AG08396 (cell line): ENCODE data around the gene TEDC1.

Experiments
- DNase-seq: peaks from one replicate; pipeline ENCODE4 v3.0.0; 2012; ENCODE audit warnings: low spot score, mixed read lengths

Gene TEDC1

DNA sequence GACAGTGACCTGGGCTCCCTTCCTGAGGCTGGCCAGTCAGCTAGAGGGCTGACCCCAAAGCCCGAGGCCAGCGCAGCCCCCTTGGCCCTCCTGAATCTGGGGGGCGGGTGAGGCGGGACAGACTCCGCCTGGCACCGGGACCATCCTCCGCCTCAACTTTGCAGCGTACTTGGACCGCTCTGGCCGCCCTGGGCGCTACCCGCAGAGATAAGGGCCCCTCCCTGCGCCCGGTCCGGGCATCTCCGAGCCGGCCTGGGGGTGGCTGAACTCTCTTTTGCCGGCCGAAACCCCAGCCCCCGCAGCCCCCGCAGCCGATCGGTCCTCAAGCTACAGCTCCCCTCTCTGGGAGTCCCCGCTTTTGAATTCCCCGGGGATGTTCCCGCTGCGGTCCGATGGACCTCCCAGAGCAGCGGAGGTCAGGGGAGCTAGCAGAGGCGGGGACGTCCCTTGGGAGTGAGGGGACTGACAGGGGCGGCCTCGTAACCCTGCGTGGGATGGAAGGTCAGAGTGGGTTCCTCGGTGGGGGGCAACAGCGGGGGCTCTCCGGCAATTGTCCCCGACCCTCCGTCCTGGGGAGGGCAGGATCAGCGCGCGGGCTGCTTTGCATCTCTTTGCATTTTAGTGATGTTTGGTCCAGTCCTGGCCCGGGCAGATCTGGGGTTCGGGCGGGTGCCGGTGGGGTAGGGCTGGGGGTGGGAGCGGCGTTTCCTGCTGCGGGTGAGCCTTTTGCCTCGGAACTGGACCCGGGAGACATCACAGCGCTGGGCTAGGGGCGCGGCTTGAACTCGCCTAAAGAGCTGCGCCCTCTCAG lies 4.7 kb upstream of the TEDC1 start, which contains the start of gene CRIP1:
CRIP1 (plus strand) TSS at position 724 of the 811 bp plus-strand sequence. CDS start 374 bp downstream, outside the sequence.
- DNase-seq = no peak

GRCh38 chr14:105486974-105487448 lies 4.0 kb upstream of the TEDC1 start:
- DNase-seq = no peak

DNA sequence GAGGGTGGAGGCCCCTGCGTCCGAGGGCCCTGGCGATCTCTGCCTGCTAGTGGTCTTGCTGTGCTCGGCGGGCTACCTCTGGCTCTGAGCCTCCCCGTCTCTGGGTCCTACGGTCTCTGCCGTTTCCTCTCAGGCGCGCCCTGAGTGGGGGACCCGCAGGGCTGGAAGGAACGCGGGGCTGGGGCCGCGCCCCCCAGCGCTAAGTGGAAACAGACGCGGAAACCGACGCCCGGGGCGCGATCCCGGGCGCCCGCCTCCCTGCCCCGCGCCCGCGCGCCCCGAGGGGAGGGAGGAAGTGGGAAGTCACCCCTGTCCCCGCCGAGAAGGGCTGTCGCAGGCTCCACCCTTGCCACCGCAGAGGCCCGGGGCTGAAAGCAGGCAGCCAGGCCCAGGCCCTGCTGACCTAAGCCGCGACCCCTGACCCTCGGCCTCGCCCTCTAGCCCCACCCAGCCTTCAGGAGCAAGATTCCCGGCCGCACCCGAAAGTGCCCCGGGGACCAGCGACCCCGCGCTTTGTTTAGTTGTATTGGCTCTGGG lies 3.5 kb upstream of the TEDC1 start:
- no peak for DNase-seq

- DNase-seq = no peak
These were observed 2.9 kb upstream of the TEDC1 start for GRCh38 chr14:105487986-105488777.

GRCh38 chr14:105488781-105489541 lies 2.1 kb upstream of the TEDC1 start:
- DNase-seq = no peak

- peak; percentile 78 for DNase-seq
These were observed 1.3 kb upstream of the TEDC1 start for GRCh38 chr14:105489542-105490266.

GRCh38 chr14:105490267-105490571 lies 827 bp upstream of the TEDC1 start:
- DNase-seq = no peak

- peak; percentile 86 for DNase-seq
These were observed 424 bp downstream of the TEDC1 start for GRCh38 chr14:105491366-105491973.

GRCh38 chr14:105492031-105492970 lies 1.3 kb downstream of the TEDC1 start:
- DNase-seq = no peak

- DNase-seq = no peak
These were observed 2.2 kb downstream of the TEDC1 start for GRCh38 chr14:105492971-105493871.

DNA sequence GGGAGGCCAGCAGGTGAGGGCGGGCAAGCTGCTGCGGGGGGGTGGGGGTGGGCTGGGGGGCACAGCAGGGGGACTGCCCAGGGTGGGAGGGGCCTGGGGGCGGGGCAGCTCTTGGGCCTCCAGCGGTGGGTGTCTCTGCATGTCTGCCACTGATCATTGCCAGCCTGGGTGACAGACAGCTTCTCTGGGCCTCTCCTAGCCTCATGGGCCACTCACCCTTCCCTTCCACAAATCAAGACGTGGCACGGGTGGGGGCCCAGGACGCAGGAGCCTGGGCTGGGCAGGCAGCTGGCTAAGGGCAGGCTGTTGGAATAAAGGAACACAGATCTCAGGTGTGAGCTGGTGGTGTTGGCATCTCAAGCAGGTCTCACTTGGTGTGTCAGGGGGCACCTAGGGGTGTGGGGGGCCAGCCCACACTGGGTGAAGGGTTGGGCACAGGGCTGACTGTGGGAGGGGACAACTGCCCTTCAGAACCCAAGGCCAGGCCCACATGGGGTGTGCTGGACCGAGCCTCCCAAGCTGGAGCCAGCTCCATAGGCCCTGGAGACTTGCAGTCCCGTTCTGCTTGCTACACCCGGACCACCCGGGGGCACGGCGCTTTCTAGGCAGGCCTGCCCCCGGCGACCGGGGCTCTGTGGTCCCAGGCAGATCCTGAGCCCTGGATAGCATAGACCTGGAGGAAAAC lies 3.0 kb downstream of the TEDC1 start:
- DNase-seq = no peak

DNA sequence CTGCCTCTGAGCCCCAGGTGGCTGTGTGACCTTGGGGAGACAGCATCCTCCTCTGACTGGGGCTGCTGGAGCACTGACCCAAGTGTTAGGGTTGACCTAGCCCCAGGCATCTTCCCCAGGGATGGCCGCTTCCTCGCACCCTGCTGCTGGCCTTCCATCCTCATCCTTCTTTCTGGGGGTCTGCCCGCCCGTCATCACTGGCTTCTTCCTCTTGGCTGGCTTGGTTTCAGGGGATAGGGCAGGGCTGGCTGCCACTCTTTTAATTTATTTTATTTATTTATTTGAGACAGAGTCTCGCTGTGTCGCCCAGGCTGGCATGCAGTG lies 3.5 kb downstream of the TEDC1 start:
- no peak for DNase-seq

DNA sequence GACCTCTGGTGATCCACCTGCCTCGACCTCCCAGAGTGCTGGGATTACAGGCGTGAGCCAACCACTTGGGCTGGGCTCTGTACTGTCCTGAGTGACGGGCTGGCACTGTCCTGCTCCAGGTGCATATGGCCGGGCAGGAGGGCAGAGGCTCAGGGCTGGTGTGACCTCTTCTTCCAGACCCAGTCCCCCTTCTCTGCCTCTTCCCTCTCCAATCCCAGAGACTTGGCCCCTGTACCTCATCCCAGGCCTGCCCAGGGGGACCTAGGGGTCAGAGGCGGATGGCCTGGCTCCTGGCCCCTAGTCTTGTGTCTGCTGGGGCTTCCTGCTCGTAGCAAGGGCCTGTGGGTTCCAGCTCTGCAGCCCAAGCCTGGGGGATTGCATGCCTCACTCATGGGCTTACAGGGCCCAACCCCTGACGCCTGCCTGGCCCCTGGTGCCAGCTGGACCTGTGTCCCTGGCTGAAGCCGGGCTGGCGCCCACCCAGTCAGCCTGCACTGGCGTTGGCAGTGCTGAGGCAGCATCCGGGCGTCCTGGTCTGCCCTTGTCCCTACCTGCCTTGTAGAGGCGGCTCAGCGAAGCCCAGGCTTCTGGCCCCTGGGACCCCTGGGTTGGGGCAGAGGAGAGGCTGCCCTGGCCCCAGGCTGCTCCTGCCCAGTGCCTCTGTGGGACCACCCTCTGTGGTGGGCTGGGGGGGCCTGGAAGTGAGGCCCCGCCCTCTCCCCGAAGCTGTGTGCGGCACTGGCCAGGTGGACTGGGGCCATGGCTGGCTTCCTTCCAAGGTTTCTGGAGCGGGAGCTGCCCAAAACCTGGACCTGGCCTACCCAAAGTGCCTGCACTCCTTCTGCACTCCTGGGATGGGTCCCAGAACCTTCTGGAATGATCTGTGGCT lies 4.3 kb downstream of the TEDC1 start:
- no peak for DNase-seq

DNA sequence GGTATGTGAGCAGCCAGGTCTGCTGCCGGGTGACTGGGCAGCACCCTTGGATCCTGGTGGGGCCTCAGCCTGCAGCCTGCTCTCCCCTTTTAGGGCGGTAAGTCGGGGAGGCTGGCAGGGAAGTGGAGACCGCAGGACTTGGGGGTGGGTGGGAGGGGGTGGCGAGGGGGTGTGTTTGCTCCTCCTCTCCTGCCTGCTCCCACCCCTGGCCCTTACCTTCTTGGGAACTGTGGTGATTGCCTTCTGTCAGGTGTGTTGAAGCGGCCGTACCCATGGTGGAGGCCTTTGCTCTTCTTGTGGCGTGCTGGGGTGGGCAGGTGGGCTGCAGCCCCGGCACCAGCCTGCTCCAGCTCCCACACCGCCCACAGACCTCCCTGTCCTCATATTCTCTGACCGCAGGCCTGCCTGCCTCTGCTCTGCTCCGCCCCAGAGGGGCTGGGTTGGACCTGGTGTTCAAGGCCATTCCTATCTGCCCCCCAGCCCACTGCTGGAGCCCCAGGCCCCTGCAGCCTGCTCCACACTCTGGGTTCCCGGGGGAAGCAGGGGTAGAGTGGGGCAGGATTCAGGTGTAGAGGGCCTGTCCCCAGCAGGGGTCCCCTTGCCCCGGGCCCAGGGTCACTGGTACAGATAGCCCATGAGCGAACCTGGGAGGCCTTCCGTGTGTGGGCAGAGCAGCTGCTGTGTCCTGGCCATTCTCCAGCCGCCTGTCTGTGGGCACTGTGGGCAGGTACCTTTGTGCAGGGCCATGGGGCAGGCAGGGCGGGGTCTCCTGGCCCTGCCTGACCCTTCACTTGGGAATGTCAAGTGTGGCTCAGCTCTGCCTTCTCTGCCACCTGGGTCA lies 5.2 kb downstream of the TEDC1 start:
- DNase-seq = no peak

DNA sequence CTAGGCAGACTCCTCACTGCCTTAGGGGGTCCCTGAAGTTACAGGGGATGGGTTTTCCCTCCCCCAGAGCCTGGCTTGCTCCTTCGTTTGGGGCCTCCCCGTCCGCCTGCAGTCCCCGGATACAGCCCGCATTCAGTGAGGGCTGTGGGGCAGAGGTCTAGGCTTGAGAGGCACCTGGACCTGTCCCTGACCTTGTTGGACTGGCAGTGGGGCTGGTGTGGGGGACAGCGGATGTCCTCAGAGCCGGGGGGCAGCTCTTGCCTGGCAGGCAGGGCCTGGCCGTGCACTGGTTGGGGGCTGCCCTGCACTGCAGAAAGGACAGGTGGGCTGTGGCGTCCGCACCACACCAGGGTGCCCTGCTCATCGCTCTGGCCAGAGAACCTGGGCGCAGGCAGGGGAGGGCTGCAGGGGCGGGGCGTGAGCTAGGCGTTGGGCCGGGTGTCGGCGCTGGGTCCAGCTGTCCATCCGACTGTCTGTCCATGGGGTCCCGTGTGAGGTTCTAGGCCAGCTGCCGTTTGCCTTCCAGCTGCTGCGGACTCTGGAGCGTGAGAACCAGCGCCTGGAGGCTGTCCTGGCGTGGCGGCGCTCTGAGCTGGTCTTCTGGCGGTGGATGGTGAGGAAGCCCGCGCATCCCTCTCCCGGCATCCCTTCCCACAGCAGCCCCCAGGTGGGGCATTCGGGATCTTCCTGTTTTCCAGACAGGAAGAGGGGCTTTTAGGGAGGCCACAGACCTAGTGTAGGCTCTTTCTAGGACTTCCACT lies 6.0 kb downstream of the TEDC1 start:
- no peak for DNase-seq
